ENCODE results near the gene SEC31A.

- TF ChIP-seq, protein P1, sequence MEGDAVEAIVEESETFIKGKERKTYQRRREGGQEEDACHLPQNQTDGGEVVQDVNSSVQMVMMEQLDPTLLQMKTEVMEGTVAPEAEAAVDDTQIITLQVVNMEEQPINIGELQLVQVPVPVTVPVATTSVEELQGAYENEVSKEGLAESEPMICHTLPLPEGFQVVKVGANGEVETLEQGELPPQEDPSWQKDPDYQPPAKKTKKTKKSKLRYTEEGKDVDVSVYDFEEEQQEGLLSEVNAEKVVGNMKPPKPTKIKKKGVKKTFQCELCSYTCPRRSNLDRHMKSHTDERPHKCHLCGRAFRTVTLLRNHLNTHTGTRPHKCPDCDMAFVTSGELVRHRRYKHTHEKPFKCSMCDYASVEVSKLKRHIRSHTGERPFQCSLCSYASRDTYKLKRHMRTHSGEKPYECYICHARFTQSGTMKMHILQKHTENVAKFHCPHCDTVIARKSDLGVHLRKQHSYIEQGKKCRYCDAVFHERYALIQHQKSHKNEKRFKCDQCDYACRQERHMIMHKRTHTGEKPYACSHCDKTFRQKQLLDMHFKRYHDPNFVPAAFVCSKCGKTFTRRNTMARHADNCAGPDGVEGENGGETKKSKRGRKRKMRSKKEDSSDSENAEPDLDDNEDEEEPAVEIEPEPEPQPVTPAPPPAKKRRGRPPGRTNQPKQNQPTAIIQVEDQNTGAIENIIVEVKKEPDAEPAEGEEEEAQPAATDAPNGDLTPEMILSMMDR (IDR thresholded peaks at IDR 0.05): no peak
- TF ChIP-seq EZH2 (IDR thresholded peaks at IDR 0.05; ENCODE audit: borderline replicate concordance, insufficient read depth, low read depth, low read length, poor library complexity, severe bottlenecking): no peak
Observed at GRCh38 chr4:82811838-82812341, 79.1 kb downstream of the SEC31A start.

Data from B cell (primary cell).